Spinal cord (tissue), 10 donors: ENCODE measurements around the gene PPL. TPM values are rescaled to one million over a fixed set of nuclear protein-coding genes. Genes with fewer than 3 reads are reported as not detected.

Experiments
- DNase-seq, 6 donors: peaks; one replicate each; pipeline versions ENCODE4 v3.0.0 to v3.0.0-alpha.2; 2013 to 2015; ENCODE audit warnings: low spot score in 6 of 6, low read depth in 4 of 6
- H3K27ac ChIP-seq: one replicate; pipeline ENCODE4 v1.5.1; 2013; ENCODE audit warnings: low read depth, low read length, control low read depth
- H3K27me3 ChIP-seq: one replicate; pipeline ENCODE4 v1.6.1; 2013; ENCODE audit warnings: low read length; ENCODE audit not compliant: control insufficient read depth, insufficient read depth
- H3K36me3 ChIP-seq: one replicate; pipeline ENCODE4 v1.6.1; 2013; ENCODE audit warnings: low read length; ENCODE audit not compliant: control insufficient read depth, insufficient read depth
- H3K4me1 ChIP-seq: one replicate; pipeline ENCODE4 v1.6.1; 2013; ENCODE audit warnings: low read length; ENCODE audit not compliant: control insufficient read depth, insufficient read depth
- H3K4me3 ChIP-seq: one replicate; pipeline ENCODE4 v1.5.1; 2013; ENCODE audit warnings: low read depth, low read length, control low read depth
- H3K9me3 ChIP-seq: one replicate; pipeline ENCODE4 v1.6.1; 2013; ENCODE audit warnings: low read length; ENCODE audit not compliant: control insufficient read depth, insufficient read depth
- WGBS: methylation state at CpG from one replicate; pipeline ENCODE4 v1.1.5; 2013; ENCODE audit warnings: missing lambda C conversion rate; ENCODE audit not compliant: insufficient coverage; 5-methylcytosine and 5-hydroxymethylcytosine counted together
- polyA plus RNA-seq, 2 donors: library from polyadenylated mRNA; unstranded; fragments of 120-200 nt; gene quantifications; one replicate each; pipeline ENCODE4 v1.2.1, GENCODE V29; 2013; ENCODE audit not compliant: insufficient read length in 2 of 2
- total RNA-seq, 2 donors: library from RNA; depleted of rRNA in 1 of 2; stranded (reverse); fragments of 120-200 nt in 1 of 2; fragments of >200 nt in 1 of 2; gene quantifications; one replicate each; pipeline versions ENCODE4 v1.2.3 to v1.2.4, GENCODE V29; 2013 to 2014
- donor health status: healthy.

PPL gene
- total and polyA plus RNA-seq, 4 donors: 2.7 to 5.6 (median 3.7) TPM

DNA sequence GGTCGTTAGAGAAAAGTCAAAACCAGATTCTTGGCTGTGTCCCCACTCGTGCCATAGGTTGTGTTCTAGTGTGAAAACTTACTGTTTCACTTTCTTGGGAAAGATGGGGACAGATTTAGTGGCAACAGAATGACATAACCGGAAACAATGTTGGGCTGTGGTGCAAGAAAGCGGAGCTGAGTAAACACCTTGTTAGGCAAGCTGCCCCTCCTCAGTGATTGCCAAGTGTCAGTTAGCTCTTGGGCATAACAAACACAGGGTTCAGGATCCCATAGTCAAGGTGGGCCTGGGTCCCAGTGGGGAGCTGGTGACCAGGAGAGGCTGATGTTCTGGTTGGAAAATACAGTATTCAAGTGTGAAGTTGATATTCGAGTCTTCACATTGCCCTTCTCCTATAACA lies 74.3 kb downstream of the PPL start:
- Histone ChIP-seq H3K36me3 (peaks cover 36% of the 10 kb centered on the region), H3K9me3 (no peaks in the 10 kb centered on the region), H3K4me1 (no peaks in the 10 kb centered on the region), H3K4me3 (no peak overlapping the region), H3K27me3 (no peaks in the 10 kb centered on the region), H3K27ac (no peak overlapping the region)
- WGBS: 95% methylated on average over 4 of the region's 5 CpGs
- no peak for DNase-seq

GRCh38 chr16:4860727-4861342 lies 76.1 kb downstream of the PPL start:
- Histone ChIP-seq H3K4me1 (no peaks in the 10 kb centered on the region), H3K36me3 (peaks cover 37% of the 10 kb centered on the region), H3K27ac (no peak overlapping the region), H3K4me3 (no peak overlapping the region), H3K27me3 (no peaks in the 10 kb centered on the region), H3K9me3 (no peaks in the 10 kb centered on the region)
- WGBS: 96% methylated on average over 9 of the region's 14 CpGs
- DNase-seq: peak in 1 of 6 donors; percentile 25

DNA sequence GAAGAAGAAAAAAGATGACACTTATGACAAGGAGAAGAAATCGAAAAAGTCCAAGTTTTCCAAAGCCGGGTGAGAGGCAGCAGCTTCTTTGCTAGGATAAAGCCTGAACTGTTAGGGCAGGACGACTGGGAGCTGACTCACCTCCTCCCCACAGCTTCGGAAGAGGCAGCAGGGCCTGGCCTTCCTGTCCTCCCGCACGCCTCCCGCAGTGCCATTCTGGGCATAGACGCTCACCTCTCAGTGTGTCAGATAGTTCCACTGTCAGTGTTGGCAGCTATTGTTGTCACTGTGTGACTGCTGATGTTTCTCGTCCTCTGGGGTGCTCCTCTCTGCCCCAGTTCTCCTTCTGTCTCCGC lies 77.1 kb downstream of the PPL start:
- no peaks in the 10 kb centered on the region for H3K27me3 ChIP-seq
- H3K4me1 ChIP-seq: no peaks in the 10 kb centered on the region
- no peak overlapping the region for H3K27ac ChIP-seq
- H3K36me3 ChIP-seq: peaks cover 46% of the 10 kb centered on the region
- WGBS: 97% methylated on average over 10 of the region's 10 CpGs
- DNase-seq: no peak
- no peaks in the 10 kb centered on the region for H3K9me3 ChIP-seq
- H3K4me3 ChIP-seq: no peak overlapping the region

GRCh38 chr16:4859190-4859899 lies 77.6 kb downstream of the PPL start:
- no peak for DNase-seq
- no peaks in the 10 kb centered on the region for H3K4me1 ChIP-seq
- H3K27me3 ChIP-seq: no peaks in the 10 kb centered on the region
- WGBS: 87% methylated on average over 16 of the region's 17 CpGs
- no peak overlapping the region for H3K4me3 ChIP-seq
- H3K36me3 ChIP-seq: peaks cover 51% of the 10 kb centered on the region
- no peaks in the 10 kb centered on the region for H3K9me3 ChIP-seq
- no peak overlapping the region for H3K27ac ChIP-seq

DNA sequence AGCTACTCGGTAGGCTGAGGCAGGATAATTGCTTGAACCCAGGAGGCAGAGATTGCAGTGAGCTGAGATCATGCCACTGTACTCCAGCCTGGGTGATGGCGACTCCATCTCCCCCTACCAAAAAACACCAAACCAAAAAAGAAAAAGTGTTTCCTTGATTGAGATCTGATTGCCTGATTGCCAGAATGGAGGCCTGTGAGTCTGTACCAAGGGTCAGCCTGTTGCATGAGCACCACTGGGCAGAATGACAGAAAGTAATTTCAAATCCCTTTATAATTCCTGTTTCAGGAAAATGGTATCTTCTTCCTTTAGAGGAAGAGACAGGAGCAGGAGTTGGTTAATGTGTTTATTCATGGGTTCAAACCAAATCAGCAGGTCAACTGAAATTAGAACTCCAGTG lies 81.1 kb downstream of the PPL start:
- no peaks in the 10 kb centered on the region for H3K27me3 ChIP-seq
- H3K4me3 ChIP-seq: no peak overlapping the region
- H3K4me1 ChIP-seq: no peaks in the 10 kb centered on the region
- no peak for DNase-seq
- H3K9me3 ChIP-seq: no peaks in the 10 kb centered on the region
- H3K27ac ChIP-seq: no peak overlapping the region
- WGBS: no CpG with 5 or more reads among the region's 2 CpGs
- peaks cover 58% of the 10 kb centered on the region for H3K36me3 ChIP-seq

GRCh38 chr16:4855371-4855770 lies 81.6 kb downstream of the PPL start:
- WGBS: 71% methylated on average over 2 of the region's 5 CpGs
- peaks cover 53% of the 10 kb centered on the region for H3K36me3 ChIP-seq
- DNase-seq: no peak

DNA sequence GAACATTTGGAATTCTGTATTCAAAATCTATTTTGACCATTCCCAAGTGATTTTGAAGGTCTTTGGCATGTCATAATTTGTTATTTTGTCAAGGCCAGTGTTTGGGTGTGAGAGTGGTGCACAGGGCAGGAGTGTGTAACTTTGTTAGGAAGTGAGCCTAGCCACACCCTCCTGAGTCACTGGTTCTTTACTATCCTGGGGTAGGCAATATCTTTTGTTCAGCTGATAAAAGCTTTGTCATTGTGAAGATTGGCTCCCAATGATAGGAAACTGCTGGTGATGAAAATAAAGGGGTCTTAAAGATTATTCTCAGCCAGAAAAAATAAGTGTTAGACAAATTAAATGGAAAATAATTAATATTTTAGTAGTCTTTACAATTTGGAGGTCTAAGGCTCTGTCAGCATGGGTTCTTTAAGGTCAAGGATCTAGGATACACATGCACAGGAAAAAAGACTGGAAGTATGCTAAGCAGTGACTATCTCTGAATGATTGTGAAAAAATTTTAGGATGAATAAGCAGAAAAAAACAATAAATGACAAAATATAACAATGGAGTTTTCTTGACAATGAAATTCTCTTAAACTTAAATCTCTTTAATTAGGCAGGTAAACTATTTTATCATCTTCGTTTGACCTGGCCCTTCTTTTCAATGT lies 84.6 kb downstream of the PPL start:
- peaks cover 16% of the 10 kb centered on the region for H3K4me1 ChIP-seq
- no peak for DNase-seq
- 71% methylated on average over 1 of the region's 1 CpG for WGBS
- H3K36me3 ChIP-seq: peaks cover 32% of the 10 kb centered on the region
- no peaks in the 10 kb centered on the region for H3K9me3 ChIP-seq
- no peaks in the 10 kb centered on the region for H3K27me3 ChIP-seq
- no peak overlapping the region for H3K27ac ChIP-seq
- H3K4me3 ChIP-seq: no peak overlapping the region

More at GRCh38 chr16:4855371-4855770, 81.6 kb downstream of the PPL start:
- H3K27me3 ChIP-seq: no peaks in the 10 kb centered on the region
- H3K4me3 ChIP-seq: no peak overlapping the region
- no peaks in the 10 kb centered on the region for H3K4me1 ChIP-seq
- no peaks in the 10 kb centered on the region for H3K9me3 ChIP-seq
- no peak overlapping the region for H3K27ac ChIP-seq

- Histone ChIP-seq H3K27me3 (no peaks in the 10 kb centered on the region), H3K27ac (no peak overlapping the region), H3K4me3 (no peak overlapping the region), H3K36me3 (peaks cover 23% of the 10 kb centered on the region), H3K9me3 (no peaks in the 10 kb centered on the region), H3K4me1 (peaks cover 16% of the 10 kb centered on the region)
- no CpG with 5 or more reads among the region's 3 CpGs for WGBS
- DNase-seq: no peak
Measured at GRCh38 chr16:4850211-4850610, 86.7 kb downstream of the PPL start.

GRCh38 chr16:4847774-4848587 lies 89.0 kb downstream of the PPL start:
- Histone ChIP-seq H3K36me3 (peaks cover 15% of the 10 kb centered on the region), H3K27ac (peak overlapping the region; percentile 33), H3K4me3 (peak overlapping the region; percentile 52), H3K4me1 (peaks cover 16% of the 10 kb centered on the region), H3K9me3 (no peaks in the 10 kb centered on the region), H3K27me3 (no peaks in the 10 kb centered on the region)
- WGBS: 0% methylated on average over 82 of the region's 83 CpGs
- DNase-seq: peak in 4 of 6 donors; percentile 7 to 68 (median 30)
